Stimulated activated CD4-positive, alpha-beta T cell treated with anti-CD3 and anti-CD28 coated beads, Interleukin-1b, Interleukin-23, amount 100 ng/mL, for 48 hours (primary cell): ENCODE results near the gene PIEZO2.
"Not testable (repeated sequence)": the region's sequence is repeated elsewhere in the genome, so short reads cannot be mapped to it uniquely, and the experiment has no call there.

Experiments used
- DNase-seq: peaks from one replicate; pipeline ENCODE4 v3.0.0-alpha.2; 2020

PIEZO2 gene

DNA sequence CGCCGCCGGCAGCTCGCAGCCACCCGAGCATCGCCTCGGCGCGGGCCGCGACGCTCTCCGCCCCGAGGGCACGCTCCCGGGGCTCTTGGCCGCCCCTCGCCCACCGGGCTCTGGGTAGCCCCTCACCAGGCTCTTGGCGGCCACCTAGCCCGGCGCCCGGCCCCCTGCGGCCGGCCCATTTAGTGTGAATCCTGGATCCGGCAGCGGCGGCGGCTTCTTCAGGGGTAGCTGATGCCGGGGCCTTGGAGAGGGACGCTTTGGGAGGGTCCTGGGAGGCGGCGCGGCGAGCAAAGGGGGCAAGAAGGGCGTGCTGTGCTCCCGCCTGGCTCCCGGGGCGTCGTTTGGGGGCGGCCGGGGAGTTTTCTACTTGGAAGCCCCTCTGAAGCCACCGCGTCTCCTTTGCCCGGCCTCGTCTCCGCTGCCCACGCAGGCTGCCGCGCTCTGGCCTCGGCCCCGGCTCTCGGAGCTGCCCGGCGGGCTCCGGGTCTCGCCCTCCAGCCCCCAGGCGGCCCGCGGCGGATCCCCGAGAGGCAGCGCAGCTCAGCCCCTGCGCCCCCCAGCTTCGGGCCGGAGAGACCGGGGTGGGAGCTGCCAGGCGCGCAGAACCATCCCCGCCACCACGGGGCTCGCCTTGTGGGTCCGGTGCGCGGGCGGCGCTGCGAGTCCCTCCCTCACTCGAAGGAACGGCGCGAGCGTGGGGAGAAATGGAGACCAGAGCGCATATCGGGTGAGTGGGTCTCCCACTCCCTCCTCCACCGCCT lies 509 bp downstream of the PIEZO2 start:
- no peak for DNase-seq

DNA sequence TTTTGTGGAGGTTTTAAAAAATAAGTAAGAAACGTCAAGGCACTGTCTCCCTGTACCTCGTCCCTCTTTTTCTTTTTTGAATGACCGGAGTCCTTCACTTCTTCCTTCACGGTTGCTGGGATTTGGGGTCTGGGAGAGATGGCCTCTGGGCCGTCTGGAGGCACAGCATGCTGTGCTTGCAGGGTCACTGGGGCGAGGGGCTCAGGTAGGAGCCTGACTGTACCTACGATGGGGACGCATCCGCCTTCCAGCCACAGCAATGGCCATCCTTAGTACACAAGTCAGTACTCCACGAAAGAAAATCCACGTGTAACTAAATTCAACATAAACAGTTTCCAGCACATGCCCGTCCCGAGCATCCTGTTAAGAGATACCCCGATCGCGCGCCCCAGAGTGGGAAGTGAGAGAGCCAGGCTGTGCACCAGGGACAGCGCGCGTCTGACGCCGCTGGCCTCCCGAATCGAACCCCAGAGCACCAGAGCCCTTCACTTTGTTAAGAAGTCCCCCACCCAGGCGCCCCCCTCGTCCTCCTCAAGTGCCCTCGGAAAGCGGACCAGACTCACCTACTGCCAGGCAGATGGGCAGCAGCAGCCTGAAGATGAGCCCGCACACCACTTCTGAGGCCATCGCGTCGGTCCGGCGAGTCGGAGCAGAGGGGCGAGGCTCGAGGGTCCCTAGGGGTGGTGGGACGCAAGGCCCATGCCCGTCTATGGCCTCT lies 1.2 kb downstream of the PIEZO2 start:
- DNase-seq: no peak

DNA sequence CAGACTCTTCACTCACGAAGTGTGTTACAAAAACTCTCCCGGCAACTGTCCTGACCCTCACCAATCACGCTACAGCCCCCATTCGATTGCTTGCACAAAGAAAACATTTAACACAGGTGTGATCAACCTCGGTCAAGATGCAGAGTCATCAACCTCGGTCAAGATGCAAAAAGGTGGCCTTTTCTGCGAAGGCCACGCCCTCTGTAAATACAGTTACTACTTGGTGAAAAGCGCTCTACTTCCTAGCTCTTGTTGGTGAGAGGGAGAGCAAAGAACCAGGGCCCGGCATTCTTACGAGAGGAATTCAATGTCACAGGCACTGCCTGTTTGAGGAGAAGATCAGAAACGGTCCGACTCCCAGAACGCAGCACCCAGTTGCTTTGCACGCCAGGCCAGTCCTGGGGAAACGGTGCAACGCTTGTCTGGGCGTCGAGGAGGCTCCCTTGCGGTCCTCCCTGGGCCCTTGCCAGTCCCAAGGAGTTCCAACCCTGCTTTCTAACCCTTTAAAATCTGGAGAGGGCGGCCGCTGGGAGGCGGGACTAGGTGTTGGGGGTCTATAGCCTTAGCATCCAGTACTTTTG lies 1.9 kb downstream of the PIEZO2 start:
- DNase-seq: no peak

DNA sequence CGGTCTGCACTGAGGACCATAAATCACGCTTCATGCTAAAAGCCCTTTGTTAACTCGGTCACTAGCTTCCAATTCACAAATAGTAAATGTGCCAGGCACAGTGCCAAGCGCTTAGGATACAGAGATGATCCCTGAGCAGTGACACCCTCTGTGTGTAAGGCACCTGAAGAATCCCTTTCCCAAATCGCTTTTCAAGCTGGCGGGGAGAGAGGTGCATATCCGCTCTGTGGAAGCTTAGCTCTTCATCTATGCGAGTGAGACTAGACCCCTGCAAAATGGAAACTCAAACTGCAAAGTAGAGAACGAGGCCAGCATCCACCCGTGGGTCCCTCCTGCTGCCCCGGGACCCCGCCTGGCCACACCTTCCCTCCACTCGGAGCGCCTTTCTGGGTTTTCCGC lies 2.4 kb downstream of the PIEZO2 start:
- DNase-seq: no peak

DNA sequence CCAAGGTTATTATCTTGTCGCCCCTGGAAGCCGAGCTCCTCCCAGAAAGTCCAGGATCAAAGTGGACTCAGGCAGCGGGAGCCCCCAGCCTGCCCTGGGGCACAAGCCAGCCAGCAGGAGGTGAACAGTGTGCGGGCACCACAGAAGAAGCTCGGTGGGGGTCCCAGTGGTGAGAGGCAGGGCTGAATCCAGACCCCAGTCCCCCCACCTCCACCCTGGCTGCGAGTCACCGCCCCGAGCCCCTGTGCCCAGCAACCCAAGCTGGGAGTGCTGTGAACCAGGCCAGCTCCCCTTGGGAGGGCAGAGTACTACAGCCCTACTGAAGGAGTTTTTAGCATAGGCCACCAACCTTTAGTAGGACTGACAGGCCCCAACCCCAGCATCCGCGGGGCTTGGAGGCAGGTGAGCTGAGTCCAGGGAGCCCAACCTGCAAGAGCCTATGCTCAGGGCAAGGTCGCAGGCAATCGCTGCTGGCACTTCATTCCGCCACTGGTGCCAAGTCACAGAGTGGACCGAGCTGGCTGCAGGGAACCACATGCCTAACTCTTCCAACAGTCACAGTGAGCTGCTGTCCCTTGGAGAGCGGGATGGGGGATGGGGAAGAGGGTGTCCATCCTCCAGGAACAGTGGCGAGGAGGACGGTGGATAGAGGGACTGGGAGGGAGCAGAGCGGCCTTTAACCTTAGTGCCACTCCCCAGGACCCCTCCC lies 3.0 kb downstream of the PIEZO2 start:
- no peak for DNase-seq

DNA sequence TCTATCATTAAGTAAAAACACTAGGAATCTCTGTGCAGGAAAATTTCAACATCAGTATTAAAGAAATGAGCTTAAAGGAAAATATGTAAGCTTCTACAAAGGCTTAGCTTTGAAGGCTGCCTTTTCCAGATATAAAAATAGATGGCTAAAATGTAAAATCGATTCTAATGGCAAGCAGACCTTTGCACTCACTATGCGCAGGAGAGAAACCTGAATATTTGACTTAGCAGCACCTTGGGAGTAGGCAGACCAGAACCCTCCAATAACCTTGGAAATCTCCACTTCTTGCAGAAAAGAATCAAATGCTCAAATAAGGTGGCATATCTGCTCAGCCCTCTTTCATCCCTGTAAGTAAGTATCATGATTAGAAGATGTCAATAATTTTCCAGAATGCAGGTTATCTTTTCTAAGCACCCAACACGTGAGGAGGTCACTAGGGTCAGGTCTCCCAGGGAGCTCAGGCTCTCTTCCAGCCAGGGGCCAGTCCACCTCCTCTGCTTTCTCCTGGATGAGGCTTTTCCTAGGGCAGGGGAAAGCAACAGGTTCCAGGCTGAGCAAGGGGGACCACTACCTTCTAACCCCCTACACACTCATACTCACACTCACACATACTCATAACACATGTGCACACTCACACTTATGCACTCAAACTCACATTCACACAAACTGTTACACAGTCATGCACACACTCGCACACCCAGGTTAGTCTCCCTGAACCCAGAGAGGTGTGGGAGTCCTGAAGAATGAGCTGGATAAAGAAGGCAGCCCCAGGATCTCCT lies 3.8 kb downstream of the PIEZO2 start:
- no peak for DNase-seq

DNA sequence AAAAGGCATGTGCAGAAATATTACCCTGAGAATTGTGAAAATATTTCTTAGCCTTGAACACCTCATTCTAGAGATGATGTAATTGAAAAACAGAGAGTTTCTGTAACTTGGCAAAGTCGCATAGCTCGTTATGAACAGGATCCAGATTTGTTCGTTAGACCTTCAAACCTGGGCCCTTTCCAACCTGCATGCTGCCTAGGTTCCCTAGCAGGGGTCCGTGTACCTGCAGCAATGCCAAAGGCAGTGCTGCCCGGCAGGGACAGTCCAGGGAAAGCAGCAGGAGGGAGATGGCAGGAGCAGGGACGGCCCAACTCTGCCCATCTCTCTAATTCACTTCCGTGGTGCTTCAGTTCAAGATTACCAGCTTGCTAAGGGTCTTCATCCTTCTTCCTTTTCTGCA lies 12.0 kb downstream of the PIEZO2 start:
- DNase-seq: no peak

DNA sequence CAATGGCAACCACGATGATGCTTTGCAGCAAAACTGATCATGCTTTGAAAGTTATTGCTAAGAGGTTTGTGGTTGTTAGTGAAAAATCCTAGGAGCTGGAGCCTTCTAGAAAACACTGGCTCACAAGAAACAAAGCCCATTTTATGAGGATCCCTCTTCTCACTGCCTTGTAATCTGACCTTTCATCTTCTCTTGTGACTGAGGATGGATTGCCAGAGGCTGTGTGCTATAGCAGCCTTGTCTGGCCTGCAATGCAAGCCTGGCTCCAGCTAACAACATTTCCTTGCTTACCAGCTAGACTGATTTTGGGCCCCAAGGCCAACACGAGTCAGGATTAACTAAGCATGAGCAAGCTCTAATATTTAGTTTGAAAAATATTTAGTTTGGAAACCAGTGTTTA lies 13.1 kb downstream of the PIEZO2 start:
- DNase-seq: no peak

DNA sequence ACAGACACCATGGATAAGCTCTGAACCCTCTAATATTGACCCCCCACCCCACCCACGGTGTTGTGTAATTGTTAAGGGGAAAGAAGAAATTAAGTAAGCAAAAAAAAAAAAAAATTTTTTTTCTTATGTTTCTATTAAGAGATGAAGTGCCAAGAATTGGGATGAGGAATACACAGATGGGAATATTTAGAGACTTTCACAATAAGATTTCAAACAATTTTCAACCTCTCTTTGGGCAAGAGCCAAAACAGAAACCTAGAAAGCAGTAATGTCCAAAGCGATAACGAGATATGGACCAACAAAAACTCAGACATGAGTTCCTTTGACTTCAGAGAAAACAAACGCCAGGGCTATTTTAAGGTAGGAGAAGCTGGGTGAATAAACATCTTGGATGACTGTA lies 14.4 kb downstream of the PIEZO2 start:
- no peak for DNase-seq

DNA sequence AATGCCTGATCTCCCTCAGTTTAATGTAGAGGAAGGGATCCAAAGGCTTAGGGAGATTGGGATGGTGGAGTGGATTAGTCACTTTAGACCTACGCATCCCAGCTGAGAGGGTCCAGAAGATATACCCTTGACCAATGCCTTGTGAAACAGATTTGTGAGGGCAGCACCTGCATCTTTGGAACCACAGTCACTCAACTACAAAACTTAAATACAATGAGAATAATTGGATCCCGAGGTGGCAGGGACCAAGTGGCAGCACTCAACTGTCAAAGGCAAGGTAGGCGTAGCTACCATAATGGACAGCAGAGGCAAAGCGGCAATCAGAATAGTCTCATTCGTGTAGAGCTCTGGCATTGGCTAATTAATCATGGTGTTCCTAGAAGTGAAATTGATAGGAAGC lies 20.3 kb downstream of the PIEZO2 start:
- DNase-seq: not testable (repeated sequence)

DNA sequence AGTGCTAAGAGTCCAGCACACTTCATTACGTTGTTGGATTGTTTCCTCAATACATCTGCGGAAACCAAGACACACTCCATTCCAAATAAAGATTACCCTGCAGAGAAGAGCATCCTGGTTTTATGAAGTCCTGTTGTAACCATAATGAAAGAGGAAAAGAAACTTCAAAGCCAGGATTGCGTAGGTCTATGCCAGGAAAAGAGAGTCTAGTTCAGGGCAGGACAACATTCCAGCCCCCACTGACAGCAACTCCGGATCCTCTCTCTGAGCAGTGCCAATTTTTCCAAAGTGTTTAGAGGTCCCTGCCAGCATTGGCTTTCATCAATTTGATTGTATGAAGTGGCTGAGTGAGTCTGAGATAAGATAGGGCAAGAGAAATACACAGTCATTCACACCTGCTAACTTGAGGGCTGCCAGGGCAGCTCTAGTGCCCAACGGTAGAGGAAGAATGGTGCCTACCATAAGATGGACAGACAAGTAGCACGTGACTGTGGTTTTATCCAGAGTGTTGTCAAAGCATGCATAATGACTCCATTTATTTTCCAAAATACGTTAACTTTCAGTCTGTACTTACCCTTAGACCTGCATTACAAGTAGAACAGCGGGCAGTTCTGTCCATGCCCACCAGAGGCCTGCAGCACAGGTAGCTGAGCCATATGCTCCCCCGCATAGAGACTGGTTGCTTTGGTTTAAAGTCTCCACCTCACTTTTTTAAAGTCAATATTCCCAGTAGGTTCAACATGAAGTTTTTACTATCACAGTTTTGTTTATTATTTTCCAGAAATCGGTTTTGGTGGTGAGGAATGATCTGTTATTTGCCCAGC lies 23.7 kb downstream of the PIEZO2 start:
- no peak for DNase-seq

DNA sequence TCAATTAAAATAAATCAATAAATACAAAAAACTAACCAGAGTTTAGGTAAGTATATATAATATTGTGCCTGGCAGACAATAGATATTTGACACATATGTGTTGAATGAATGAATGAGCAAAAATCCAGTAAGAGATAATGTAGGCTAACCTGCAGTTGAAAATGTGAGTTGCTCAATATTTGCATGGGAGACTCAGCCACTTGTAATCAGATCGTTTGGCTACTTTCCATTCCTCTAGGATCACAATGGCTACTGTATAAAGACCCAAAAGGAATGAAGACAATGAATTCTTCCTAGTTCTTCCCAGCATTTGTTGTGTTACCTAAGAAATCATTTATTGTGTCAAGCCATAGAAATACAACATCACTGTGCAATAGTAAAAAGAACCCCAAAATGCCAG lies 25.3 kb downstream of the PIEZO2 start:
- DNase-seq: no peak

DNA sequence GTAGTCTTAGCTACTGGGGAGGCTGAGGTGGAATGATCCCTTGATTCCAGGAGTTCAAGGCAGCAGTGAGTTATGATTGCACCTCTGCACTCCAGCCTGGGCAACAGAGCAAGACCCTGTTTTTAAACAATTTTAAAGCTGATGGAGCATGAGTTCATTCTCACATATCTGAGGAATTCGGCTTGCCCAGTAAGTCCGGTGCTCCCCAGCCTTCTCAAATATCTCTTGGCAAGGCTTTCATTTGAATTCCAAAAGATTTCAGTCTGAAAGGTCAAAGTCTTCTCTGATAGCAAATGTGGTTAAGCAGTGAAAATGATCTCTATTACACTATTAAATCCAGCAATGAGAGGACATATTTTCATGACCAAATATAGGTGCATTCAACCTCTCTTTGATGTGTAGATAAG lies 27.9 kb downstream of the PIEZO2 start:
- no peak for DNase-seq

DNA sequence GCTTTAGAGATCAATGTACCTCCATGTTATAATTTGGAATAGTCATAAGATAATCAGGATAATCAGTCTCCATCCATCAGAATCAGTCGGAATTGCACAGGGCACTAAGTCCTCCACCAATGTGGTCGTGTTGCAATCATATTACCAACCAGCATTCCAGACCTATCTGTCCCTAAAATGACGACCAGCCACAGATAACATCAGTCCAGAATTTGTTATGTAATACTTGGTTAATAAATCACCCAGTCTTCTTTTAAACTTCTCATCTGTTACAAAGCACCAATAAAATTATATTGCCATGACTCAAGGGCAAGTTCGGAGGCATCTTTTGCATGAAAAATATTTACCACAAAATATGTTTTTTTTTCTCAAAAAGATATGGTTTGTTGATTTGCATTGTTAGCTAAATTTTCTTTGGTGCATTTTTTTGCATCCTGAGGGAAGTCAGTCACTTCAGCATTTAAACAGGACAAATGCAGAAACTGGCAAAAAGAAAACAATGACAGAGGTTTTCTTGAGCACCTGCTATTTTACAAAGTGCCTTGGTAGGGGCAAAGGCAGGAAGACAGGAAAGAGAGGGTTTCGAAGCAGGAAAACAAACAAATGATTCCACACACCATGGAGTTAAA lies 29.3 kb downstream of the PIEZO2 start:
- DNase-seq: no peak

DNA sequence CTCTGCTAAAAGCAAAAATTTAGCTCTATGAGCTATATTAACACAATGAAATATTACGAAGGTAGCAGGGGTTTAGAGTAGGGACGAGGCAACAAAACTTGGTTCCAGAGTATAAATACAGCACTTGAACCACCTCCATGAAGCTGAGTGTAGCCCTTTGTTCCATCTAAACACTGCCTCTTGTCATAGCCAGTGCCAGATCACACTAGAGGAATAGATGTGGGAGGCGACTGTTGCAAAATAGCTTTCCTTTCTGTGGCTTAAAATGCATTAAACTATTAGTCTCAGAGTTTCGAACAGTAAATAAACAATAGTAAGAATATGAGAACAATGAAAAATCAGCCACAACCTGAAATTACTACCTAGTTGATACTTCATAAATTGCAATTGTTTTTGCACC lies 29.8 kb downstream of the PIEZO2 start:
- no peak for DNase-seq

DNA sequence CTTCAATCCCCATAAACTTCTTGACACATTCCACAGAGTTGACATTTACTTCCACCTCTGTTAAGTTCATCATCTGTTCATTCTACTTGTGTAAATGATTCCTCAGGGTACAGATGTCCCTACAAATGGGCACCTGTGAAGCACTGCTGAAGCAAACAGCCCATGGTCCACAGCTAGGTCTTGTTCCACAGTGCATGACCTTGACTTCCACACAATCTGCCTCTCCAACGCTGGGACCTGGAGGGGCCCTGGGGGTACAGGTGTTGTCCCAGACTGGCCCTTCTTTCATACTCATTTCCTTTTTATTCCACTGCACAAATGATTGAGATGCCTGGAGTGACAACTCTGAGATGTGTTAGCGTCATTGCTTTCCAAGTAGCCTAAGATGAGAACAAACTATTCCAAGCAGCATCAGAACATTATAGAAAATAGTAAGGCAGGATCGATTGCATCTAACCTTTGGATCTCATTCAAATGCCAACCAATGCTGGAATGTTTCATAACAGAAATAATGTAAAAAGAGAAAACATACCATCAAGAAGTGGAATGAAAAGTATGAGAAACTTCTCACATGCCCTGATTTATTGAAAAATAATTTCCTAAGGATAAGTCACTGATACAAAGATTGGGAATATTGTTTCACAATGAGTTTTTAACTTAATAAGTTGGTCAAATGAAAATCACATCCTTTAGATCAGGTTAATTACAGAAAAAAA lies 31.2 kb downstream of the PIEZO2 start:
- DNase-seq: no peak

DNA sequence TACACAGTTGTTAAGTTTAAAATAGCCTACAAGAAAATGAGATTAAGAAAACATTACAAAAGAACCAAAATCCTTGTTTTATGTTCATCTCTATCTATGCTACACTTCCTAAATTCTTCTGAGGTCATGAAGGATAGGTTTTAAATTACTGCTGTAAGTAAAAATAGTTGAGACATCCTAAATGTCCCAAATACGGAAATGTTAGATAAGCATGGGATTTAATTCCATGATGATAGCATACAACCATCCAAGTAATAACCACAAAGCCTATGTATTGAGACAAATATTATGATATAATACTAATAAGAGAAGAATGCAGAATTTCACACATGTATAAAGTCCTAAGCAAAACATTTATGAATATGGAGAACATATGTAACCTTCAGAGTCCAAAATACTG lies 34.1 kb downstream of the PIEZO2 start:
- DNase-seq: no peak

DNA sequence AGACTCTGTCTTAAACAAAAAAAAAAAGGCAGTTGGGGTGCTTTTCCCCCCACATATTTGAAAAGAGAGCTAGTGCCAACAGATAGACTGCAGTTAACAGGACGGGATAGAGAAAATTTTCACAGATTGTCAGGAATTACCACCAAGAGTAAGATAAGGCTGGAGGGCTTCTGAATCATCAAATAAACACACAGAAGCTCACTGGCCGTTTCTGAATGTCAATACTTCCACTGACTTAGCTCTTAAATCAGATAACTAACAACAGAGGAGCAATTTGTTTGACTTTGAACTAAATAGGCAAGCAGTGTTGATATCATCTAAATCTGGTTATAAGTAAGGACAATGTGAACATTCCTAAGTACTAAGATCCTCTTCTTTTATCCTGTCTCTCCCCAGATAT lies 34.7 kb downstream of the PIEZO2 start:
- DNase-seq: no peak

DNA sequence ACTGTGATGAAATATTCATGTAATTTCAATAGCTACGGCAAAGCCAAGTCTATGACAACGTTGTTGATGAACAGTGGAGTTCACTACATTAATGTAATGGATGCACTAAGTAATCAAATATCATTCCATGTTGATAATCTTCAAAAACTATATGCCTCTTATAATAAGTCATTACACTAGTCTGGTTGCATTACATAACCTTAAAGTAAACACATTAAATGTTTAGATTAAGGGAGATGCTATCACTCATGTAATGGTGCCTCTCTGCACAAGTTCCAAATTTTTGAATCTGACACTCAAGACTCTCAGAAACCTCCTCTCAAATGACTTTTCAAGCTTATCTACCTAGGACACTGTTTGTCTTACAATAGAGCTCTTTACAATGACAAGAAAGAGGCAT lies 35.4 kb downstream of the PIEZO2 start:
- no peak for DNase-seq

DNA sequence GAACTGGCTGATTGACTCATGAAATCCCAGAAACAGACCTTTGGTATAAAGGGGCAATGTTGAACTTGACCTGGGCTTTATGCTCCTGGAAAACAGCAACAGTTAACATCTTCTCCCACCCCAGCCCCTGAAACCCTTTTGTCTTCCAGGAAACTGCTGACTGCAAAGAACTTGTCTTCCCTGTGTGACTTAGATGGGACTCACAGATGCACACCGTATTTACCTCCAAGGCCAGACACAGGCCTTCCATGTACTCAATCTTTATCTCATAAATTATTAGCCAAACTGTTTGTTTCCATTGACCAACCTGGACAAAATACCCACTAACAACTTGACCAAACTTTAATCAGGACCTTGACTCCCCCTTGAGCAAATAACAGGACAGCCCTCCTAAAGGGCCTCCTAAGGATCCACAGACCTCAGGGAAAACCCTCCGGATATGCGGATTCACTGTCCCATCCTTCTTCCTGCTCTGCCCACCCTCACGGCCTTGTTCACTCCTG lies 36.3 kb downstream of the PIEZO2 start:
- no peak for DNase-seq

DNA sequence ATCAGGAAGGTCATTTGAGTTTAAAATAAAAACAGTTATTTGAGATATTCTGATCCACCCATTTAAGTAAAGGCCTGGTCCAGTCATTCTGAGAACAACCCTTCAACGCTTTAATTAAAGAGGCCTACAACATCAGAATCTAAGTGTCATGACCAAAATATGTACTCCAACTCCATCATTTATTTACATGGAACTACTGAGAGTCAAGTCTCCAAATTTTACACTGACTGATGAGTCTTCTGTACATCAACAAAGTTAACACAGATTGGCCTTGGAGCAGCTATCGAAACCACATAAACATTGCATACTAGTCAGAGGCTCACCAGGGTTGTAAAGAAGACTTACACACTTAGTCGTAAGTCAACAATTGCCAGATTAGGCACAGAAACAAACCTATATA lies 37.1 kb downstream of the PIEZO2 start:
- no peak for DNase-seq
